HG03159 (cell line): Measurements from ENCODE around the gene BLVRA.
"Not testable (repeated sequence)": the region's sequence is repeated elsewhere in the genome, so short reads cannot be mapped to it uniquely, and the experiment has no call there.

ENCODE experiments used
- ATAC-seq: cut with Tn5 transposase; IDR thresholded peaks from one replicate; pipeline ENCODE4 v1.9.1; 2021; ENCODE audit warnings: mild to moderate bottlenecking, moderate library complexity; ENCODE audit not compliant: unreplicated experiment

Gene BLVRA

DNA sequence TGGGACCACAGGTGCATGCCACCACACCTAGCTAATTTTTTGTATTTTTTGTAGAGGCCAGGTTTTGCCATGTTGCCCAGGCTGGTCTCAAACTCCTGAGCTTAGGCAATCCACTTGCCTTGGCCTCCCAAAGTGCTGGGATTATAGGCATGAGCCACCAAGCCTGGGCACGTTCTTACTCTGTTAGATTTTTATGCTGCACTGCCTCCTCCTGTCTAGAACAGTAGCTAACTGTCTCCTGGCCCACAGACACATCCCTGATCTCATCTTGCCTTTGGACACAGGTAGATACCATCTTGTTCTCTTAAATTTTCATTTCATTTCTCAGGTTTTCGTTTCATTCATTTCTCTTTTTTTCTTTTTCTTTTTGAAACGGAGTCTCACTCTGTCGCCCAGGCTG is 41.1 kb downstream of the BLVRA start:
- ATAC-seq: no peak

DNA sequence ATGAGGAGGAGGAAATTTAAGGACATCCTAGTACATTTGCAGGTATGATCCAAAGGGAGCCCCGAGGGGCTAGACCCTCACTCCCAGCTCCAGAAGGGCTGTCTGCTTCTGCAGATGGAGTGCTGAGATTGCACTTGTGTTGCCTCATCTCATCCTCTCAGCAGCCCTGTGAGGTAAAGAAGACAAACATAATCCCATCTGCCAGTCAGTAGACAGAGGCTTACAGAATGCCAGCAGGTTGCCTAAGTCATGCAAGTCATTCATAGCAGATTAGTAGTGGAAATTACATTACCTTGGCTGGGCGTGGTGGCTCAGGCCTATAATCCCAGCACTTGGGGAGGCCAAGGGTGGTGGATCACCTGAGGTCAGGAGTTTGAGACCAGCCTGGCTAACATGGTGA is 45.4 kb downstream of the BLVRA start:
- no peak for ATAC-seq

DNA sequence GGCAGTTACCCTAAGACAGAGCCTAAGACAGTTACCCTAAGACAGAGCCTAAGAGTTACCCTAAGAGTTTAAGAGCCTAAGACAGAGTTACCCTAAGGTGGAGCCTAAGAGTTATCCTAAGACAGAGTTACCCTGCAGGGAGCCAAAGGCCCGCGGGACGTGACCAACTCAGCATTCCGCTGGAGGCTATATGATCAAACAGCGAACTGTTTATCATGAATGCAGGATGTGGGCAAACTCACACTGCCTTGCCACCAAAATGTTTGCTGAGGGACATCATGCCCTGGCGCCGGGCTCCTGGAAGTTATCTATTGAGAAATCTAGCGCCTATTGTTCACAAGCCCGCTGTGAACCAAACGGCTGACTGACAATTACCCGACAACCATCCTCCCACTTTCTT is 49.9 kb downstream of the BLVRA start:
- no peak for ATAC-seq

DNA sequence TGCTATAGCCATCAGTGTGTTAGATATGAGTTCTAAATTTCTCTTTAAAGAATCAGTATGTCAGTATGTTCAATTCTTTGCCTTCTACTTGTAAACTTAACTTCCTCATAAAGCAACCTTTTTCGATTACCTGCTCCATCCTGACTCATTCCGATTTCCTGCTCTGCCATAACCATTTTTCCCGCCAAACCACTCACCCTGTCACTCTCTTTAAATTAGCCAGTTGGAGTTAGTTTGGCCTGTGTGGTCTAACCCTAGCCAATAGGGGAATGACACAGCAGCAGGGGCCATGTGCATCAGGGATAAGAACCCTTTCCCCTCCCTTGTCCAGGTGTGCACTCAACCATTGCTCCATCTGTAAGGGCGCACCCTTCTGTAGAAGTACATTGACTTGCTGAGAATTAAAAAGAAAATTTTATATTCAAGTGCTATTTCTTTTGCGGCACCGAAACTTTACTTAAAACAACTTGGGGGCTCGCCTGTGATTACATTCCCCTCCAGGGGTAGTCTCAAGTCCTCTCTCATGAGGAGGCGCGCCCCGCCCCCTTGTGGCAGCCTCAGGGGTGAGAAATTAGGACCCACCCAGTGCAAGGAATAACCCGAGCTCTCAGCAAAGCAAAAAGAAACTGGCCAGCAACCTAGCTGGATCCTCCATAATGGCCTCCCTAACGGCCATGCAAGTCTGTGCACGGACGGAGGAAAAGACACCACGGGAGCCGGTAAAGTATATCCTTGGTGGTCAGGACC is 51.9 kb downstream of the BLVRA start:
- not testable (repeated sequence) for ATAC-seq

DNA sequence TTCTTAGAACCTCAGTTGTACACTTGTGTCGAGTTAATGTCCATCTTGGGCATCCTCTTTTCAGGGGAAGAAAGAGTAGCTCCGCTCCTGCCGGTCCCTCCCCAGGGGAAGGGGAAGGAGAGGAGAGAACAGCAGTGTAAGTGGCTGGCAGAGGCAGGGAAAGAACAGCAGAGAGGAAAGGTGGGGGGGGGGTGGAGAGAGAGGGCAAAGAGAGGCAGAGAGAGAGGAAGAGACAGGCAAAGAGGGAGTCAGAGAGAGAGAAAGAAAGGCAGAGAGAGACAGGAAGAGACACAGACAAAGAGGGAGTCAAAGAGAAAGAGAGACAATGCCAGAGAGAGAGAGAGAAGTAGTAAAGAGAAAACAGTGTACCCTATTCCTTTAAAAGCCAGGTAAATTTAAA is 56.9 kb downstream of the BLVRA start:
- no peak for ATAC-seq

DNA sequence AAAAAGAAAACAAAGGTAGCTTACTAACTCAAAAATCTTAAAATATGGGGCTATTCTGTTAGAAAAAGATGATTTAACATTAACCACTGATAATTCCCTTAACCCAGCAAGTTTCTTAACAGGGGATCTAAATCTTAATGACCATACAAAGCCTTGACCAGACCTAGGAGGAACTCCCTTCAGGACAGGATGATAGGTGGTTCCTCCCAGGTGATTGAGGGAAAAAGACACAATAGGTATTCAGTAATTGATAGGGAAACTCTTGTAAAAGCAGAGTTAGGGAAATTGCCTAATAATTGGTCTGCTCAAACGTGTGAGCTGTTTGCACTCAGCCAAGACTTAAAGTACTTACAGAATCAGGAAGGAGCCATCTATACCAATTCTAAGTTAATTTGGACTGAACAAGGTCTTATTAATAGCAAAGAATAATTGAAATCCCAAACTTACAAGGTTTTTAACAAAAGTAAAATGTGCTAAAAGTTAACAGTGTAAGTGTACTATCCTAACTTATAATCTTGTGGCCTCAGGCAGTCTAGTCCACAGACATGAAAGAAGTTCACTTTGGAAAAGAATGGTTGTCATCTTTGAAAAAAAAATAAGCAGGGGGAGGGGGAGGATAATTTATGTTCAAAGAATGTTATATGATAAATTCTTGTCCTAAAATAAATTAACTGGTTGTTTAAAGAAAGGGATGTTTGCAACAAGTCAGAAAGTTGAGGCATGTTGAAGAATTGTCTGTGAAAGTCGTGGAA is 57.7 kb downstream of the BLVRA start:
- not testable (repeated sequence) for ATAC-seq

DNA sequence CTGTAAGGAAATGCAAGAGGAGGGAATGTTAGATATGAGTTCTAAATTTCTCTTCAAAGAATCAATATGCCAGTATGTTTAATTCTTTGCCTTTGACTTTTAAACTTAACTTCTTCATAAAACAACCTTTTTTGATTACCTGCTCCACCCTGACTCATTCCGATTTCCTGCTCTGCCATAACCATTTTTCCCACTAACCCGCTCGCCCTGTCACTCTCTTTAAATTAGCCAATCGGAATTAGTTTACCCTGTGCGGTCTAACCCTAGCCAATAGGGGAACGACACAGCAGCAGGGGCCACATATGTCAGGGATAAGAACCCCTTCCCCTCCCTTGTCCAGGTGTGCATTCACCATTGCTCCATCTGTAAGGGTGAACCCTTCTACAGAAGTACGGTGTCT is 64.9 kb downstream of the BLVRA start:
- not testable (repeated sequence) for ATAC-seq

DNA sequence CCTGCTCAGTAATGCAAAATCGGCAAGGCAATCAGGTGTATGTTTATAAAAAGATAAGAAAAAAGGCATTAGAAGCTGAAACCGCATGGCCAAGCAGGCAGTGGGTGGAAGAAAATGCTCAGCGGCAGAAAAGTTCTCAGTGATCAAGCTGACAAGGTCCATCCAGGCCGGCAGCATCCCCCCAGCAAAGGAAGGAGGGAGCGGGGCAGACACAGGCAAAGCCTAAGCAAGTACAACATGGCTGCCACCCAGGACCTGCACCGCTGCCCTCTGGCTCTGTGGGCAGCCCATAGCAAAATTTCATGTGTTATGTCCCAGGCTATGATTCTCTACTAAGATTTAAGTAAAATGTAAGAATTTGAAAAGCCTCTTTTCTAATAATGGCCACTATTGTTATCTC is 65.5 kb downstream of the BLVRA start:
- no peak for ATAC-seq

DNA sequence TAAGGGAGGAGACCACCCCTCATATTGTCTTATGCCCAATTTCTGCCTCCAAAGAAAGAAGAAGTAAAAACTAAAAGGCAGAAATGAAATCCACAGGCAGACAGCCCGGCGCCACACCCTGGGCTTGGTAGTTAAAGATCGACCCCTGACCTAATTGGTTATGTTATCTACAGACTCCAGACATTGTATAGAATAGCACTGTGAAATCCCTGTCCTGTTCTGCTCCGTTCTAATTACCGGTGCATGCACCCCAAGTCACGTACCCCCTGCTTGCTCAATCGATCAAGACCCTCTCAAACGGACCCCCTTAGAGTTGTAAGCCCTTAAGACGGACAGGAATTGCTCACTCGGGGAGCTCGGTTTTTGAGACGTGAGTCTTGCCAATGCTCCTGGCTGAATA is 66.0 kb downstream of the BLVRA start:
- not testable (repeated sequence) for ATAC-seq

DNA sequence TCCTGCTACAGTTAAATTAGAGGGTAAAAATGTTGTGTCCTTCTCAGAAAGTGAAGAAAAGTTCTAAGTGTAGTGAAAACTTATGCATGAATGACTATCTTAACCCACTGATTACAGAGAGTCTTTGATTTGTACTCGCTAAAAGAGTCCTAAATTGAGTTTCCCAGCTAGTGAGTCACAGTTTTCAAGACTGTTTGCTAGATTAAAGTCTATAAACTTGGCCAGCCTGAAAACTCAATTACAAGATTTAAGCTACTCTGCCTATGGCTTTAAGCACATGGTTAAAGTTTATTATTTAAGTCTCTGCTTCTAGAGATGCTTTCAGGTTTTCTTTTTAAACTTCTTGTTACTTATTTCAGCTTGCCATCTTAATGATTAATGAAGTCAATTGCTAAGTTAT is 66.5 kb downstream of the BLVRA start:
- no peak for ATAC-seq

DNA sequence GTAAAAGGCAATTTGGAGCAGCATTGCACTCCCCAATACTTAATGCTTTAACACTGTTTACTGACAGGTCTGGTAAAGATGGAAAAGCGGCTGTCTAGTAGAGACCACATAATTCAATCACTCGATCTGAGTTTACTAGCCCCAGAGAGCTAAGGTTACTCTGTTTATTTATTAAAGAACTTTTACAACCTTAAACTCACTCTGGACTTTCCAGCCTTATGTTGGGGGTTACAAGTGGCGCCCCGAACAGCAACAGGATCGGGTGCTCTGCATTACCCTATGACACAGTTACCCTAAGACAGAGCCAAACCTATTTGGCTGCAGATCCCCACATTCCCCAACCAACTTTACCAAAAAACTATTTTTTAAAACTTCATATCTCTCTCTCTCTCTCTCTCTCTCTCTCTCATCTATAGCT is 66.9 kb downstream of the BLVRA start:
- no peak for ATAC-seq

DNA sequence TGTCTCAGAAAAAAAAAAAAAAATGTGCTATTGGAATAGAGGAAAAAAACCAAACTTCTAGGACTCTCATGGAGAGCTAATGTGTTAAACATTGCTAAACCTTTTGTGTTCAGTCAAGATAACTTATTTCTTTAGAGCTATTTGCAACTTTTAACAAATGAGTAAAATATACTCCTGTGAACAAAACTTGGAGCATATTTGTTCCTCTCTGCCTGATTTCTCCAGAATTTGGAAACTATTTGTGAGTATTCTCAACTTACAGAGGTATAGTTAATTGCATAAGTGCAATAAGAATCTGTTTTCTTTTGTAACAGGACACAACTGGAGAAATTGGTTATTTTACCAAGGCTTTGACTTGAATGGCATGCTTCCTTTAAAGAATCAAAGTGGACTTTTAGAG is 72.4 kb downstream of the BLVRA start:
- not testable (repeated sequence) for ATAC-seq

DNA sequence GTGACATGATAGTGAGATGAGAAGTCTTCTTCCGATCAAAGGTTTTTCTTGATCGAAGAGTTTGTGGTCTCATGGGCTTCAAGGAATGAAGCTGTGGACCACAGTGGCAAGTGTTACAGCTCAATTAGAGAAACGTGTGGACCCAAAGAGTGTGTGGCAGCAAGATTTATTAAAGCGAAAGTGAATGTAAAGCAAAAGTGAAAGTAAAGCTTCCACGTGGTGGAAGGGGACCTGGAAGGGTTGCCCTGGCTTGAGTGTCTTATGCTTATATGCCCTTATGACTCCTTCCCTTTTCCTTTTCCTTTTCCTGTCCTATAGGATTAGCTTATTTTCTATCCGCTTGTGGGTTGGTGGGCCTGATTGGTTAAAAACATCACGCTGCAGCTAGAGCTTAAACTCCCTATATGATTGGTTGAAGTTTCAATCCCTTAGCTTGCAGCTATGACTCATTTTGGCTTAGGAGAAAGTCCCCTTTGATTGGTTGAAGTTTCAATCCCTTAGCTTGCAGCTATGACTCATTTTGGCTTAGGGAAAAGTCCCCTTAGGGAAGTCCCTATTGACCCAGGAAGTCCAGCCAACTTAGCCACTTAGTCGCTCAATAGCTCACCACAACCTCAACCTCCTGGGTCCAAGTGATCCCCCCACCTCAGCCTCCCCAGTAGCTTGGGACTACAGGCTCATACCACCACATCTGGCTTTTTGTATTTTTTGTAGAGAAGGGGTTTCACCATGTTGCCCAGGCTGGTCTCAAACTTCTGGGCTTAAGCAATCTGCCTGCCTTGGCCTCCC is 76.2 kb downstream of the BLVRA start:
- peak; percentile 62 for ATAC-seq

DNA sequence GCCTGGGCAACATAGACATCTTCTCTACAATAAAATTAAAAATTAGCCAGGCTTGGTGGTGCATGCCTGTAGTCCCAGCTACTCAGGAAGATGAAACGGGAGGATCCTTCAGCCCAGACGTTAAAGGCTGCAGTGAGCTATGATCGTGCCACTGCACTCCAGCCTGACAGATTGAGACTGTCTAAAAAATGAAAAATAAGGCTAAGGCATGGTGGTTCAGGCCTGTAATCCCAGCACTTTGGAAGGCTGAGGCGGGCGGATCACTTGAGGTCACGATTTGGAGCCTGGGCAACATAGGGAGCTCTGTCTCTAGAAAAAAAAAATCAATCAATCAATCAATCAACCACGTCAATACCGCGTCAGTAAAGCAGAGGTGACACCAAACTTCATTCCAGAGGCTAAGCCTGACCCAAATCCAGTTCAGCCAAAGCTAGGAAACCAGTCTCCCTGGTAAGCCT is 79.8 kb downstream of the BLVRA start:
- no peak for ATAC-seq

DNA sequence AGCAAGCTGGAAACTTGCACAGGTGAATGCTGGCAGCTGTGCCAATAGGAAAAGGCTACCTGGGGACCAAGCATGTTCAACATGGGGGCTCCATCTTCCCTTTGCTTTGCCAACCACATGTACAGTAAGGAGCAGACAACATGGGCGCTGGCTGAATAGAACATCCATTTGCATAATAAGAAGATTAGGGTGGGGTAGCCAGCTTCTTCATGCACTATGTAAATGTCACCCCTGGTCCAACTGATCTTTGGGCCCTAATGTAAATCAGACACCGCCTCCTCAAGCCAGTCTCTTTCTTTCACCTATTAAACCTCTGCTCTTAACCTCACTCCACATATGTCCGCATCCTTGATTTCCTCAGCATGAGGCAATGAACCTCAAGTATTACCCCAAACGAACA is 84.8 kb downstream of the BLVRA start:
- no peak for ATAC-seq

DNA sequence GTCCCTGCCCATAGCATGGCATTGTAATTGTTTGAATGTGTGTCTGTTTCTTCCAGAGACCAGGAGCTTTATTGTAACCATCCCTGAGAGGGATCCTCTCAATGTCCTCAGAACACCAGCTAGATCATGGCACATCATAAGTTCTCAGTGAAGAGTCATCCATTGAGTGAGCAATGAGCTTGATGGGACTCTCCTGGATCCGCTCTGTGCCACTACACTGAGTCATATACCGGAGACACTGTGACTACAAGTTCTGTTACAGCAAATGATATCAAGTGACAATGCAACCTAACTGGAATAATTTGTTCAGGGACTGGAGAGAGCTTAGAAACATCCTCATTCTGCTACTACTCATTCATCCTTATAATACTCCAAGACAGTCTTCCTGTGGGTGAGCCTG is 85.8 kb downstream of the BLVRA start:
- ATAC-seq: no peak

DNA sequence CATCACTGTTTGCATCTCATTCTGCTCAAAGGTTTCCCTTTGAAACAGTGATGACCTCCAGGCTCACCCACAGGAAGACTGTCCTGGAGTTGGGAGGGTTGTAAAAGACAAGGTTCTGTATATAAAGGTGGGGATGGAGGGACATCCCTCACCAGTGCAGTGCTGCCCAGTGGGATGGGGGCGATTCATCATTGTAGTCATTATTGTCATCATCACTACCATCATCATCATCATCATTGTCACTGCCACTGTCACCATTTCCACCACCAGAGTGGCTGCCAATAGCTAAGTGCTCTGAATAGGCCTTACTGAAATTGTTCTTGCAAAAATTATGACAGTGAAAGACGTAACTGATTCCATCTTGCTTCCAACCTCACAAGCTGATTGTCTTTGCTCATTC is 86.2 kb downstream of the BLVRA start:
- no peak for ATAC-seq

DNA sequence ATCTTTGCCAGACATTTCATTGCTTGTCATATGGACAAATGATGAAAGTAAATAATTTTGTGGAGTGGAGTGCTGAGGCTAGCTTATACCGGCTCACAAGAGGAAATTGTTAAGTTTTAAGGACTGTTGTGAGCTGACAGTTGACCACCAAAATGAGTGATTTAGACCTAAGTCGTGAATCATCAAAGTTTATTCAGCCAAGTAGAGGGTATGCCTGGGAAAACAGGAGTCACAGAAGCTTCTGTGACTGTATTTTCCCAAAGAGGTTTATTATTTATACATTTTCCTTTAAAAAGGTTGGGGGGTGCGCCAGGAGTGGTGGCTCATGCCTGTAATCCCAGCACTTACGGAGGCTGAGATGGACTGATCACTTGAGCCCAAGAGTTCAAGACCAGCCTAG is 89.0 kb downstream of the BLVRA start:
- no peak for ATAC-seq

DNA sequence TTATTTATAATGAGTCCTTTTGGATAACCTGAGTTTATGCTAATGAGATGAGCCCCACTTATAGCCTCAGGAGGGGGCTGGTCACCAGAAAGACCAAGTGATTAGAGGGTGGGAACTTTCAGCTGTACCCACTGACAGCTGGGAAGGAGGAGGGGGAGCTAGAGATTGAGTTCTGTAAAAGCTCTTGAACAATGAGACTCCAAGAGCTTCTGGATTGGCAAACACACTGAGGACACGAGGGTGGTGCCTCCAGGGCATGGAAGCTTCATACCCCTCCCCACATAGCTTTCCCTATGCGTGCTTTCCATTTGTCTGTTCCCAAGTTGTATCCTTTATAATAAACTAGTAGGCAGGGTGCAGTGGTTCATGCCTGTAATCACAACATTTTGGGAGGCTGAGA is 90.6 kb downstream of the BLVRA start:
- ATAC-seq: no peak

DNA sequence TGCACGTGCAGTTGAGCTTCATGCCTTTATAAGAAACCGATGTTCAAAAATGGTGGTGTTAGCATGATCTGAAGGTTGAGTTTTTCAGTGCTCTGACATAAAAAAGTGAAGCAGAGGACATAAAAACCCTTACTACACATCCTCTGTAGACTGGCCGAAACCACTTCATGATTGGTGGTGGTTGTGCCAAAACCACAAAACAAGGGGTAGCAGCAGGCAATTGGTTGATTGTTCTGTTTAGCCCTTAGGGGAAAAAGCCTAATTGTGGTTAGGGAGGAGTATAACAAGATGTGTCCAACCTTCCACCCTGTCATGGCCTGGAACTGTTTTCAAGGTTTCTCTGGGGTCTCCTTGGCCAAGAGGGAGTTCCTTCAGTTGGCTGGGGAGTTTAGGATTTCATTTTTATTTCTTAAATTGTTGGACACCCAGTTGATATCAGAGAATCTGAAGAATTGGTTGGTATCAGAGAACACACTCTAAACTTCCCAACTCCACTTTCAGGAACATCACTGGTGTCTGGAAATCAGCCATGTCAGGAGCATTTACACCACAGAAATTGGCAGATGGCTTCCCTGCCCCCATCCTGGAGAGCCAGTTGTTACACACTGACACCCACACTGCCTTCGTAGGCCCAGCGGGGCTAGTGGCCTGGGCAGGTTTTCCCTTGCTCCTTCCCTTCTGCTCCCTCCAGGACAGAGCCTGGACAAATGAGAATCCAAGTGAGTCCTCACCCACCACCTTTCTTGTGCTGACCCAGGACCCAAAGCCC is 92.1 kb downstream of the BLVRA start:
- ATAC-seq: no peak

DNA sequence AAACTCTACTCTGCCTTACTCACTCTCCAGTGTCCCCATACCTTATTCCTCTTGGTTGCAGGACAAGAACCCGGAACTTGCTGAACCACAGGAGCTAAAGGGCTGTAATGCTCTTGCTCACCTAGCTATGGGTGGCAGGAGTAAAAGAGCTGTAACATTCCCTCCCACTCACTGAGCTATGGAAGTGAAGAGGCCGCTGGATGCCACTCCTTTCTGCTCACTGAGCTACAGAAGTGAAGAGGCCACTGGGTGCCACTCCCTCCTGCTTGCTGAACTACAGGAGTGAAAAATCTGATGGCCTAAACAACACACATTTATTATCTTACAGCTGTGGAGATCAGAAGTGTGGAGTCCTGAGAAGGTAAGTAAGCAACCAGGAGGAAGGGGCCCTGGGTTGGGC is 93.3 kb downstream of the BLVRA start:
- no peak for ATAC-seq
